Gastroesophageal sphincter (tissue), 4 donors: ENCODE results near the gene TNRC6A. TPM values are rescaled to one million over a fixed set of nuclear protein-coding genes. Genes with fewer than 3 reads are reported as not detected.
A peak's percentile ranks its signal among the peaks of the same experiment; 100 is the strongest.

Experiments used
- ATAC-seq: fragments of 150-250 bp; one replicate; pipeline ENCODE4 v1.9.1; 2016; ENCODE audit warnings: mild to moderate bottlenecking, moderate library complexity
- H3K27ac ChIP-seq, 4 donors: fragments of 200-600 bp; sonication (generic) in 3 of 4; 1 replicate in 3 of 4; 2 replicates in 1 of 4; pipeline ENCODE4 v1.5.1; 2016 to 2019
- H3K27me3 ChIP-seq: fragments of 200-600 bp; sonication (generic); one replicate; pipeline ENCODE4 v1.5.1; 2019
- H3K36me3 ChIP-seq, 2 donors: fragments of 200-600 bp; sonication (generic); one replicate each; pipeline ENCODE4 v1.5.1; 2019; ENCODE audit warnings: control low read depth in 1 of 2
- H3K4me1 ChIP-seq, 3 donors: fragments of 200-600 bp; sonication (generic); 1 replicate in 2 of 3; 2 replicates in 1 of 3; pipeline ENCODE4 v1.5.1; 2016 to 2019; ENCODE audit warnings: control low read depth in 2 of 3
- H3K4me3 ChIP-seq, 2 donors: fragments of 200-600 bp; sonication (generic); one replicate each; pipeline ENCODE4 v1.5.1; 2019; ENCODE audit warnings: mild to moderate bottlenecking in 1 of 2, moderate library complexity in 1 of 2
- H3K9me3 ChIP-seq, 3 donors: fragments of 200-600 bp; sonication (generic); one replicate each; pipeline ENCODE4 v1.5.1; 2017 to 2019; ENCODE audit warnings: control low read depth in 2 of 3
- EP300 ChIP-seq: sonication (generic); formaldehyde crosslinking; IDR thresholded peaks from one replicate; pipeline ENCODE4 v1.6.1; 2017; ENCODE audit warnings: antibody characterized with exemption, mild to moderate bottlenecking
- POLR2A ChIP-seq, 2 donors: fragments of 450-650 bp; IDR thresholded peaks; one replicate each; pipeline ENCODE4 v1.6.1; 2017; ENCODE audit warnings: antibody characterized with exemption in 2 of 2, mild to moderate bottlenecking in 2 of 2, moderate library complexity in 1 of 2
- POLR2AphosphoS5 ChIP-seq: sonication (generic); formaldehyde crosslinking; IDR thresholded peaks from one replicate; pipeline ENCODE4 v1.6.1; 2017; ENCODE audit warnings: antibody characterized with exemption
- WGBS, 2 donors: methylation state at CpG; one replicate each; pipeline ENCODE4 v1.1.5; 2018; ENCODE audit warnings: low coverage in 1 of 2; 5-methylcytosine and 5-hydroxymethylcytosine counted together
- total RNA-seq, 4 donors: library from RNA; depleted of rRNA; stranded (reverse); fragments of >200 nt; gene quantifications; one replicate each; pipeline ENCODE4 v1.1.0, GENCODE V29; 2016
- TF ChIP-seq, protein P1 (sequence below), 4 experiments: fragments of 200-600 bp in 2 of 4; fragments of 450-650 bp in 2 of 4; sonication (generic) in 1 of 4; IDR thresholded peaks; one replicate each; pipeline ENCODE4 v1.5.1; 2017 to 2019; ENCODE audit warnings: antibody characterized with exemption in 4 of 4, mild to moderate bottlenecking in 2 of 4, moderate library complexity in 2 of 4

The TNRC6A gene
- total RNA-seq, 4 donors from 2014 or later: 33.4 to 71.1 (median 58.6) TPM

DNA sequence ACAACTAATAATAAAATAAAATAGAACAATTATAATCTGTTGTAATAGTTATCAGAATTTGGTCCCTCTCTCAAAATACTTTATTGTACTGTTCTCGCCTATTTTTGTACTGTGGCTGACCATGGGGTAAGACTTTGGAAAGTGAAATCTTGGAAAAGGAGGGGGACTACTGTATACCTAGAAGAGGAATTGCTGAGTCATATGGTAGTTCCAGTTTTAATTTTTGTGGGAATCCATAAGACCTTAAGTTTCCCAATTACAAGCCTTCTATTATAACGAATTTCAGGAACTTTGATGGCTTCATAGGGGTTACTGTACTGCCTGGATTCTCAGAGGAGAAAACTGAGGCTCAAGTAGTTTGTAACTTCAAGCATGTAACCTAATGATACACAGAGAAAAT lies 35.5 kb downstream of the TNRC6A start:
- peak overlapping the region in 3 of 4 donors; percentile 16 to 56 (median 21) for H3K27ac ChIP-seq
- peaks cover 0 to 73% (median 9%) of the 10 kb centered on the region in 3 donors for H3K4me1 ChIP-seq
- ATAC-seq: no peak
- no peaks in the 10 kb centered on the region for H3K9me3 ChIP-seq
- WGBS, 2 donors: 81 to 85% methylated on average over 2 of the region's 2 CpGs
- no peak for TF ChIP-seq POLR2AphosphoS5
- TF ChIP-seq POLR2A (IDR thresholded peaks at IDR 0.05): no peak
- no peak for TF ChIP-seq EP300
- TF ChIP-seq, protein P1, sequence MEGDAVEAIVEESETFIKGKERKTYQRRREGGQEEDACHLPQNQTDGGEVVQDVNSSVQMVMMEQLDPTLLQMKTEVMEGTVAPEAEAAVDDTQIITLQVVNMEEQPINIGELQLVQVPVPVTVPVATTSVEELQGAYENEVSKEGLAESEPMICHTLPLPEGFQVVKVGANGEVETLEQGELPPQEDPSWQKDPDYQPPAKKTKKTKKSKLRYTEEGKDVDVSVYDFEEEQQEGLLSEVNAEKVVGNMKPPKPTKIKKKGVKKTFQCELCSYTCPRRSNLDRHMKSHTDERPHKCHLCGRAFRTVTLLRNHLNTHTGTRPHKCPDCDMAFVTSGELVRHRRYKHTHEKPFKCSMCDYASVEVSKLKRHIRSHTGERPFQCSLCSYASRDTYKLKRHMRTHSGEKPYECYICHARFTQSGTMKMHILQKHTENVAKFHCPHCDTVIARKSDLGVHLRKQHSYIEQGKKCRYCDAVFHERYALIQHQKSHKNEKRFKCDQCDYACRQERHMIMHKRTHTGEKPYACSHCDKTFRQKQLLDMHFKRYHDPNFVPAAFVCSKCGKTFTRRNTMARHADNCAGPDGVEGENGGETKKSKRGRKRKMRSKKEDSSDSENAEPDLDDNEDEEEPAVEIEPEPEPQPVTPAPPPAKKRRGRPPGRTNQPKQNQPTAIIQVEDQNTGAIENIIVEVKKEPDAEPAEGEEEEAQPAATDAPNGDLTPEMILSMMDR (IDR thresholded peaks at IDR 0.05): no peak
- H3K27me3 ChIP-seq: no peaks in the 10 kb centered on the region
- H3K4me3 ChIP-seq: no peak overlapping the region
- peaks cover 0 to 14% of the 10 kb centered on the region in 2 donors for H3K36me3 ChIP-seq

DNA sequence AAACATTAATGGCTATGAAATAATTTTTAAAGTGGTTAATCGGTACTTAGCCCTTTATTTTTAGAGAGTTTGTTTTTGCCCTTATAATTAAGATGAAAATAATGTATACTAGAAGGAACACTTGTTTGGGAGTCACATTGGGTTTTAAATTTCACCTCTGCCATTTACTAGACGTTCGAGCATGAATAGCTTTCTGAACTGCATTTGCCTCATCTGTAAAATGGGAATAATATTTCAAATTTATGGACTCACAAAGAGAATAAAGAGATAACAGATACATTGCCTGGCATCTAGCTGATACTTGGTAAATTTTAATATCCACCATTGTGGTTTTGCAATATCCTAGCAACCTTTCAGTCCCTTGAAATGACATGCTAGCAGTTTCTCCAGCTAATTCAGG lies 36.6 kb downstream of the TNRC6A start:
- no peak for TF ChIP-seq POLR2AphosphoS5
- WGBS, 2 donors: 87 to 91% methylated on average over 3 of the region's 3 CpGs
- no peak overlapping the region for H3K4me3 ChIP-seq
- peaks cover 0 to 77% (median 9%) of the 10 kb centered on the region in 3 donors for H3K4me1 ChIP-seq
- H3K9me3 ChIP-seq: no peaks in the 10 kb centered on the region
- H3K27ac ChIP-seq: no peak overlapping the region
- no peak for ATAC-seq
- no peaks in the 10 kb centered on the region for H3K27me3 ChIP-seq
- H3K36me3 ChIP-seq: peaks cover 0 to 13% of the 10 kb centered on the region in 2 donors

DNA sequence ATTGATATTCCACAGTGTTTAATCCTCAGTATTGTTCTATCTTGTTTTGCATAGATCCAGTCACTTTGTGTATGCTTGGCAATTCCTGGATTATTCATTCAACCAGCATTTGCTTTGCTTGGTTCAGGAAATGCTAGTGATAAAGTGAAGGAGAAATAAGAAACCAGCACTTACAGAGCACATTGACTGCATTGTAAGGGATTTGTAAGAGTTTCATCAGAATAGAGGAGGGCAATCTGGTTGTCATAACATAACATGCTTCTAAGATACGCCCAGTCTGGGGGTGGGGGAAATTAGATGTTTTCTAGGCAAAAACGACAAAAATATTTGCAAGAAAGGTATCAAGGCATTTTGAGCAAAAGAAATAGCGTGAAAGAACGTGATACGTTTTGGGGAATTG lies 40.4 kb downstream of the TNRC6A start:
- no peaks in the 10 kb centered on the region for H3K27me3 ChIP-seq
- H3K36me3 ChIP-seq: peaks cover 0 to 6% of the 10 kb centered on the region in 2 donors
- 69 to 82% methylated on average over 5 of the region's 5 CpGs for WGBS, 2 donors
- no peak for ATAC-seq
- no peak for TF ChIP-seq POLR2A (IDR thresholded peaks at IDR 0.05)
- no peak for TF ChIP-seq POLR2AphosphoS5
- TF ChIP-seq EP300: no peak
- TF ChIP-seq, protein P1 (IDR thresholded peaks at IDR 0.05): no peak
- no peak overlapping the region for H3K27ac ChIP-seq
- peaks cover 0 to 67% (median 8%) of the 10 kb centered on the region in 3 donors for H3K4me1 ChIP-seq
- H3K4me3 ChIP-seq: no peak overlapping the region
- no peaks in the 10 kb centered on the region for H3K9me3 ChIP-seq

DNA sequence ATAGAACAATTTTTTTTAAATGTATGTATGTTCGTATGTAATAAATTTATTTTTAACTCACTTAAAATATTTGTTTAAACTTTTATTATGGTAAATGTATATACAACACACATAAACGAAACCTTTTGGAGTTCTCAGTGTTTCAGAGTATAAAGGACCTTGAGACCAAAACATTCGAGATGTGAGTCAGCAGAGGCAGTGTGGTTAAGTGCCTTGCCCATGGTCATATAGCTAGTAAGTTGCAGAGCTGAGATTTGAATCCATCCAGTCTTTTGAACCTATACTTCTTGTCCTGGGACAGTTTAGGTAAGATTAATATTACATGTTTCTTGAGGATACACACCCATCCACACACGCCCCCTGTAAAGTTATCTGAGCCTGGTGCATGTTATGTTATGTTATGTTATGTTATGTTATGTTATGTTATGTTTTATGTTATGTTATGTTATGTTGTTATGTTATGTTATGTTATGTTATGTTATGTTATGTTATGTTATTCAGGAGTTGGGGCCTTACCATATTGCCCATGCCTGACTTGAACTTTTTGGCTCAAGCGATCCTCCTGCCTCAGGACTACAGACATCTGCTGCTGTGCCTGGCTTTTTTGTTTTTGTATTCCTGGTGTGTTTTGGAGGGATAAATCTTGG lies 41.8 kb downstream of the TNRC6A start:
- Histone ChIP-seq H3K27me3 (no peaks in the 10 kb centered on the region), H3K27ac (no peak overlapping the region), H3K9me3 (no peaks in the 10 kb centered on the region), H3K4me3 (no peak overlapping the region), H3K4me1 (peaks cover 11 to 69% (median 18%) of the 10 kb centered on the region in 3 donors), H3K36me3 (peaks cover 0 to 6% of the 10 kb centered on the region in 2 donors)
- TF ChIP-seq EP300 (no peak), POLR2A (IDR thresholded peaks at IDR 0.05) (no peak), POLR2AphosphoS5 (no peak)
- TF ChIP-seq, protein P1 (IDR thresholded peaks at IDR 0.05): no peak
- no peak for ATAC-seq
- WGBS, 2 donors: 54 to 68% methylated on average over 4 to 5 of the region's 5 CpGs

DNA sequence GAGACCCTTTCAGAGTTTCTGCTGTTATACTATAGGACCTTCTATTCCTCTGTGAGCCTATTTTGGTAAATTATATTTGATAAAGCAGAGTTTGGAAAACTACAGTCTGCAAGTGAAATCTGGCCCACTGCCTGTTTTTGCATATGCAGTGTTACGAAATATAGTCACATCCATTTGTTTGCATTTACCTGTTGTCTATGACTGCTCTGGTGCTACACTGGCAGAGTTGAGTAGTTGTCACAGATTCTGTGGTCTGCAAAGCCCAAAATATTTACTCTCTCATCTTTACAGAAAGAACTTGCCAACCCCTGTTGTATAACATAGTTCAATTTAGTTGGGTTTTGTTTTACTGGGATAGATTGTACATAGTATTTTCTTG lies 42.3 kb downstream of the TNRC6A start:
- Histone ChIP-seq H3K27ac (peak overlapping the region in 2 of 4 donors; percentile 13 to 42), H3K9me3 (no peaks in the 10 kb centered on the region), H3K4me3 (no peak overlapping the region), H3K27me3 (no peaks in the 10 kb centered on the region), H3K4me1 (peaks cover 13 to 74% (median 18%) of the 10 kb centered on the region in 3 donors), H3K36me3 (peaks cover 0 to 5% of the 10 kb centered on the region in 2 donors)
- ATAC-seq: no peak
- WGBS, 2 donors: 40 to 58% methylated on average over 1 of the region's 1 CpG
- TF ChIP-seq EP300: no peak
- TF ChIP-seq POLR2AphosphoS5: no peak
- TF ChIP-seq, protein P1 (IDR thresholded peaks at IDR 0.05): no peak
- TF ChIP-seq POLR2A (IDR thresholded peaks at IDR 0.05): no peak
